A549 (cell line): ENCODE results near the gene CTNND1.

ENCODE experiments used
- BHLHE40 ChIP-seq: IDR thresholded peaks from 2 replicates; pipeline ENCODE4 v1.6.1; 2012; ENCODE audit warnings: low read depth, low read length, inconsistent platforms
- CBX2 ChIP-seq: fragments of 200-600 bp; sonication (generic); IDR thresholded peaks from 2 replicates; pipeline ENCODE4 v1.6.1; 2016; ENCODE audit warnings: low read depth, mild to moderate bottlenecking, borderline replicate concordance
- CEBPB ChIP-seq, 2 experiments: fragments of >200 bp in 1 of 2; sonication (Bioruptor Twin) in 1 of 2; formaldehyde crosslinking in 1 of 2; IDR thresholded peaks; 2 replicates each; pipeline ENCODE4 v1.6.1; 2012 to 2016
- CTCF ChIP-seq: fragments of >200 bp; sonication (Bioruptor Twin); formaldehyde crosslinking; IDR thresholded peaks from 3 replicates; pipeline ENCODE4 v1.5.1; 2016
- EP300 ChIP-seq, 2 experiments: fragments of >200 bp; sonication (Bioruptor Twin); formaldehyde crosslinking; IDR thresholded peaks; 2 replicates in 1 of 2; 3 replicates in 1 of 2; pipeline ENCODE4 v1.6.1; 2016 to 2017
- JUN ChIP-seq, 2 experiments: fragments of >200 bp; sonication (Bioruptor Twin); formaldehyde crosslinking; IDR thresholded peaks; 2 replicates in 1 of 2; 3 replicates in 1 of 2; pipeline ENCODE4 v1.6.1; 2016 to 2017
- PBX3 ChIP-seq: IDR thresholded peaks from 2 replicates; pipeline ENCODE4 v1.6.1; 2012
- POLR2A ChIP-seq: IDR thresholded peaks from 2 replicates; pipeline ENCODE4 v1.6.1; 2012; ENCODE audit warnings: mild to moderate bottlenecking, low read length
- POLR2AphosphoS2 ChIP-seq: conservative IDR thresholded peaks from 2 replicates; pipeline ENCODE4 v1.6.1; 2012; ENCODE audit warnings: low read length, improper control_type of control experiment, inconsistent platforms
- REST ChIP-seq: fragments of 200-600 bp; sonication (generic); IDR thresholded peaks from 2 replicates; pipeline ENCODE4 v1.6.1; 2016; ENCODE audit warnings: antibody characterized with exemption, mild to moderate bottlenecking, moderate library complexity
- SREBF2 ChIP-seq: fragments of 450-650 bp; IDR thresholded peaks from 2 replicates; pipeline ENCODE4 v1.6.1; 2014; ENCODE audit warnings: mild to moderate bottlenecking, moderate library complexity

GRCh38 chr11:57712256-57713150, 49.1 kb upstream of the CTNND1 start, which contains the start of gene TMX2:
- TF ChIP-seq BHLHE40 (no peak), POLR2A (peak; percentile 80), CTCF (no peak), CBX2 (no peak), PBX3 (peak; percentile 76), CEBPB (IDR thresholded peaks at IDR 0.05) (no peak), JUN (IDR thresholded peaks at IDR 0.05) (peak in 1 of 2 experiments; percentile 67; a peak in 2 of 5 replicates), EP300 (IDR thresholded peaks at IDR 0.05) (no peak), SREBF2 (no peak), REST (no peak), POLR2AphosphoS2 (no peak)
